ENCODE measurements around the gene RAD51B. TPM values are rescaled to one million over a fixed set of nuclear protein-coding genes. Genes with fewer than 3 reads are reported as not detected.

RAD51B gene
- total and polyA plus RNA-seq, 8 donors = 10.8 to 18.3 (median 14.1) TPM

- Histone ChIP-seq H3K4me1 (peaks cover 0 to 6% of the 10 kb centered on the region in 2 donors), H3K36me3 (no peaks in the 10 kb centered on the region), H3K27me3 (no peaks in the 10 kb centered on the region), H3K9me3 (peaks cover 0 to 4% of the 10 kb centered on the region in 2 donors), H3K4me3 (no peak overlapping the region), H3K27ac (no peak overlapping the region)
- ATAC-seq = no peak
- TF ChIP-seq, protein P1, sequence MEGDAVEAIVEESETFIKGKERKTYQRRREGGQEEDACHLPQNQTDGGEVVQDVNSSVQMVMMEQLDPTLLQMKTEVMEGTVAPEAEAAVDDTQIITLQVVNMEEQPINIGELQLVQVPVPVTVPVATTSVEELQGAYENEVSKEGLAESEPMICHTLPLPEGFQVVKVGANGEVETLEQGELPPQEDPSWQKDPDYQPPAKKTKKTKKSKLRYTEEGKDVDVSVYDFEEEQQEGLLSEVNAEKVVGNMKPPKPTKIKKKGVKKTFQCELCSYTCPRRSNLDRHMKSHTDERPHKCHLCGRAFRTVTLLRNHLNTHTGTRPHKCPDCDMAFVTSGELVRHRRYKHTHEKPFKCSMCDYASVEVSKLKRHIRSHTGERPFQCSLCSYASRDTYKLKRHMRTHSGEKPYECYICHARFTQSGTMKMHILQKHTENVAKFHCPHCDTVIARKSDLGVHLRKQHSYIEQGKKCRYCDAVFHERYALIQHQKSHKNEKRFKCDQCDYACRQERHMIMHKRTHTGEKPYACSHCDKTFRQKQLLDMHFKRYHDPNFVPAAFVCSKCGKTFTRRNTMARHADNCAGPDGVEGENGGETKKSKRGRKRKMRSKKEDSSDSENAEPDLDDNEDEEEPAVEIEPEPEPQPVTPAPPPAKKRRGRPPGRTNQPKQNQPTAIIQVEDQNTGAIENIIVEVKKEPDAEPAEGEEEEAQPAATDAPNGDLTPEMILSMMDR (IDR thresholded peaks at IDR 0.05) = no peak
- no peak for DNase-seq
- intact Hi-C loops (cut with DNase I) = no loop called here
Measured at GRCh38 chr14:68722186-68722585, 902.6 kb downstream of the RAD51B start.

DNA sequence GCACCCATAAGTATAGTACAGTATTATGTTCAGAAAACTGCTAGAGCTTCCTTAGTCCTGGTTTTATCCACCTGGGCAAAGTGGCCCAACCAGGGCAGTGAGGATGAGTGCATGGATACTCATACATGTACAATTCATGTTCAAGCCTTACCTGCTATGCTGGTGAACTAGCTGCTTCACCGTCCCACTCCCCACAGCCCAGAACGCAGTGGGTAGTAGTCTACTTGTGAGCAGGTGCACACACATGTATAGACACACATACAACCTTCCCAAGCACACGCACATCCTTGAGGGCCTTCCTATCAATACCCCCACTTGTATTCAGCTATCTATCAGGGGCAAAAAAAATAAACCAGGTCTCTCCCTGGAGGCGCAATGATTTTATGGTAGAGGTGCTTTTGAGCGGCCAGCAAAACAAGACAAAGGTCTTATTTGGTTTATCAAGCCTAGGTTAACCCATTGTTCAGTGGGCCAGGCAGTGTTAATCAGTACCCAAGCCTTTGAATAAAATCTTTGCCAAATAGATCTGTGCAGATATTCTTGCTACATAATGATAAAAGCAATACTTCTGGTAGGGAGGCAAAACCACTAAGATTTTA, 903.5 kb downstream of the RAD51B start:
- TF ChIP-seq, protein P1 (IDR thresholded peaks at IDR 0.05) = no peak
- Histone ChIP-seq H3K36me3 (no peaks in the 10 kb centered on the region), H3K27ac (no peak overlapping the region), H3K9me3 (peaks cover 0 to 4% of the 10 kb centered on the region in 2 donors), H3K27me3 (no peaks in the 10 kb centered on the region), H3K4me3 (no peak overlapping the region), H3K4me1 (peaks cover 0 to 13% of the 10 kb centered on the region in 2 donors)
- DNase-seq (no peak), ATAC-seq (no peak)
- intact Hi-C loops (cut with DNase I) = no loop called here

DNA sequence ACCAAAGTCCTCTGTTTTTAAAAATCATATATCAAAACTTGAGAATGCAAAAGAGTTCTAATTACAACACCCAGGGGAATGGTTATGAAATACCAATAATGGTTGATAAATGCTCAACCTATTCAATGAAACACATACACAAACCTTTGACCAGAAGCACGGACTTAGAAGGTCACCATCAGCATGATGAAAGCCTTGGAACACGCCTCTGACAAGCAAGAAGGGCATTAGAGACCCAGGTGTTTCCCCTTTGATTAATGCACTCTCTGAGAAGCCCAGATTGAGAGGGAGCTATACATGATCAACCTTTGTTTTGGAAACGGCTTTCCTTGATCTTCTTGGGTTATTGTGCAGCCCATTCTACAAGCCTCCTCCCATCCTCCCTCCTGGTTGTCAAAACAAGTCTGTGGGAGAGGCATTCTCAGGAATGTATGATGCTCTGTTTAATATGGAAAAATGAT, 904.3 kb downstream of the RAD51B start:
- Histone ChIP-seq H3K27ac (no peak overlapping the region), H3K4me3 (no peak overlapping the region), H3K4me1 (peaks cover 0 to 21% of the 10 kb centered on the region in 2 donors), H3K36me3 (no peaks in the 10 kb centered on the region), H3K27me3 (no peaks in the 10 kb centered on the region), H3K9me3 (peaks cover 0 to 4% of the 10 kb centered on the region in 2 donors)
- ATAC-seq = no peak
- no peak for DNase-seq
- intact Hi-C loops (cut with DNase I) = no loop called here
- TF ChIP-seq, protein P1 (IDR thresholded peaks at IDR 0.05) = no peak

- ATAC-seq = no peak
- no peak for DNase-seq
- Histone ChIP-seq H3K36me3 (no peaks in the 10 kb centered on the region), H3K27ac (no peak overlapping the region), H3K27me3 (no peaks in the 10 kb centered on the region), H3K4me1 (peaks cover 4 to 27% of the 10 kb centered on the region in 2 donors), H3K9me3 (peaks cover 0 to 4% of the 10 kb centered on the region in 2 donors), H3K4me3 (no peak overlapping the region)
- TF ChIP-seq, protein P1 (IDR thresholded peaks at IDR 0.05) = no peak
- intact Hi-C loops (cut with DNase I) = no loop called here
Measured at GRCh38 chr14:68724914-68725313, 905.3 kb downstream of the RAD51B start.

DNA sequence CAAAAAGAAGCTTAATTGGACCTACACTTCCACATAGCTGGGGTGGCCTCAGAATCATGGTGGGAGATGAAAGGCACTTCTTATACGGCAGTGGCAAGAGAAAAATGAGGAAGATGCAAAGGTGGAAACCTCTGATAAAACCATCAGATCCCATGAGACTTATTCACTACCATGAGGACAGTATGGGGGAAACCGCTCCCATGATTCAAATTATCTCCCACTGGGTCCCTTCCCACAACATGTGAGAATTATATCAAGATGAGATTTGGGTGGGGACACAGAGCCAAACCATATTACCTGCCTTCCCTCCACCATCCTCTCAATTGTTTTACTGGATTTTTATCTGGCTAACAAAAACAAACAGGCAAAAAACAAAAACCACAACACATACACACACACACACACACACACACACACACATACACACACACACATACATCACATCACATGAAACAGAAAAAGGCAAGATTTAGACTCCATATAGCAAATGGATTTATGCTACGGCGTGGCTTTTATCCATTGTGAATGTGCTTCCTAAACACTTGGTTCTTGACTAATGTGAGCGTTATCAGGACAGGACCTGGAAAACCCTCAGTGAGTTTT, 906.6 kb downstream of the RAD51B start:
- Histone ChIP-seq H3K9me3 (no peaks in the 10 kb centered on the region), H3K4me3 (no peak overlapping the region), H3K27me3 (no peaks in the 10 kb centered on the region), H3K4me1 (peaks cover 4 to 38% of the 10 kb centered on the region in 2 donors), H3K36me3 (no peaks in the 10 kb centered on the region), H3K27ac (no peak overlapping the region)
- TF ChIP-seq, protein P1 (IDR thresholded peaks at IDR 0.05) = no peak
- intact Hi-C loops (cut with DNase I) = no loop called here
- DNase-seq (no peak), ATAC-seq (no peak)

All from left lung (tissue), 10 donors.